K562 (cell line): ENCODE measurements around the gene RAG2. TPM values are rescaled to one million over a fixed set of nuclear protein-coding genes. Genes with fewer than 3 reads are reported as not detected.

ENCODE experiments used
- ATAC-seq: fragments of 200-7000 bp; cut with Tn5 transposase; 3 replicates; pipeline ENCODE4 v1.9.1; 2020; ENCODE audit warnings: moderate library complexity
- BruUV-seq: library from RNA; stranded (reverse); fragments of 400-500 nt; replicated peaks from 2 replicates; lab custom pipeline; 2021; lab: Mats Ljungman, UMichigan
- CTCF ChIA-PET: fragments of 300-600 bp; formaldehyde crosslinking; extraction: SDS; loops from one replicate; lab custom pipeline; 2021; ENCODE audit warnings: low intra/inter-chr PET ratio; lab: Yijun Ruan, JAX
- POLR2A ChIA-PET: fragments of 300-600, 350-650 bp; sonication (Branson Sonifier 250); formaldehyde crosslinking; extraction: SDS; loops from one replicate; lab custom pipeline; 2021; ENCODE audit warnings: antibody characterized with exemption, inconsistent platforms; lab: Yijun Ruan, JAX
- DNase-seq, 4 experiments: peaks; one replicate each; pipeline versions ENCODE4 v3.0.0 to v3.0.0-alpha.2; 2011 to 2018; ENCODE audit warnings: low spot score in 3 of 4, mixed read lengths in 3 of 4; ENCODE audit errors: extremely low read depth in 1 of 4
- FAIRE-seq: peaks from 2 replicates; lab custom pipeline; 2011; peaks lifted over from hg19 to GRCh38; lab: Jason Lieb, UNC
- H2AFZ ChIP-seq: 2 replicates; pipeline ENCODE4 v1.6.0; 2011; ENCODE audit warnings: low read depth, low read length, control low read depth, inconsistent platforms
- H3K27ac ChIP-seq: fragments of 200-600 bp; 3 replicates; pipeline ENCODE4 v1.8.0; 2011; ENCODE audit warnings: low read depth, mild to moderate bottlenecking, control low read depth, inconsistent platforms, low read length, moderate library complexity, mixed read lengths; ENCODE audit errors: extremely low read depth
- H3K27me3 ChIP-seq, 2 experiments: fragments of 300-600 bp in 1 of 2; 2 replicates in 1 of 2; 3 replicates in 1 of 2; pipeline versions ENCODE4 v1.6.0 to v1.8.0; 2011; ENCODE audit warnings: inconsistent platforms in 2 of 2, low read length in 2 of 2, mild to moderate bottlenecking in 1 of 2, mixed read lengths in 1 of 2, moderate library complexity in 1 of 2; ENCODE audit not compliant: control insufficient read depth in 2 of 2, insufficient read depth in 2 of 2
- H3K36me3 ChIP-seq: fragments of 300-600 bp; 3 replicates; pipeline ENCODE4 v1.8.0; 2011; ENCODE audit warnings: mild to moderate bottlenecking, low read length, inconsistent platforms; ENCODE audit not compliant: control insufficient read depth, insufficient read depth
- H3K4me1 ChIP-seq, 2 experiments: fragments of 200-600 bp in 1 of 2; replicated peaks in 1 of 2; 2 replicates in 1 of 2; 3 replicates in 1 of 2; pipeline versions ENCODE4 v1.5.1 to v1.8.0; 2011; ENCODE audit warnings: inconsistent platforms in 2 of 2, low read length in 2 of 2, mild to moderate bottlenecking in 1 of 2, mixed read lengths in 1 of 2, moderate library complexity in 1 of 2; ENCODE audit not compliant: control insufficient read depth in 2 of 2, insufficient read depth in 2 of 2
- H3K4me2 ChIP-seq: 2 replicates; pipeline ENCODE4 v1.6.1; 2011; ENCODE audit warnings: low read length, control low read depth, inconsistent platforms, mixed read lengths; ENCODE audit not compliant: insufficient read depth
- H3K4me3 ChIP-seq: fragments of 200-600 bp; sonication (generic), shearing (Covaris generic); 2 replicates; pipeline ENCODE4 v1.5.1; 2016; ENCODE audit warnings: control low read depth, inconsistent platforms
- H3K79me2 ChIP-seq: fragments of 200-600 bp; 3 replicates; pipeline ENCODE4 v1.8.0; 2011; ENCODE audit warnings: low read length, inconsistent platforms; ENCODE audit not compliant: control insufficient read depth, insufficient read depth
- H3K9ac ChIP-seq, 2 experiments: 2 replicates each; pipeline versions ENCODE4 v1.6.0 to v1.6.1; 2011; ENCODE audit warnings: low read depth in 2 of 2, low read length in 2 of 2, control low read depth in 1 of 2, inconsistent platforms in 1 of 2, mild to moderate bottlenecking in 1 of 2, mixed read lengths in 1 of 2; ENCODE audit not compliant: insufficient read depth in 1 of 2
- H3K9me1 ChIP-seq: one replicate; pipeline ENCODE4 v1.6.0; 2011; ENCODE audit warnings: inconsistent platforms, mild to moderate bottlenecking, low read length, moderate library complexity; ENCODE audit not compliant: control insufficient read depth, insufficient read depth
- H3K9me3 ChIP-seq: replicated peaks from 2 replicates; pipeline ENCODE4 v1.5.1; 2011; ENCODE audit warnings: low read depth, low read length, inconsistent platforms; ENCODE audit not compliant: control insufficient read depth, insufficient read depth
- H4K20me1 ChIP-seq: replicated peaks from 2 replicates; pipeline ENCODE4 v1.6.1; 2011; ENCODE audit warnings: low read length, inconsistent platforms, mixed read lengths; ENCODE audit not compliant: control insufficient read depth, insufficient read depth
- DIDO1 ChIP-seq: fragments of 450-650 bp; IDR thresholded peaks from 2 replicates; pipeline ENCODE4 v1.6.1; 2016; ENCODE audit warnings: low read depth, missing biosample characterization, missing genetic modification characterization
- DLX4 ChIP-seq: fragments of 250-450 bp; sonication (Bioruptor Pico); IDR thresholded peaks from 2 replicates; pipeline ENCODE4 v1.6.1; 2021; ENCODE audit warnings: mild to moderate bottlenecking
- MEF2D ChIP-seq: conservative IDR thresholded peaks from 2 replicates; pipeline ENCODE4 v1.6.1; 2016; ENCODE audit warnings: low read depth, missing genetic modification characterization, missing compliant biosample characterization
- NR2C2 ChIP-seq, 2 experiments: fragments of 200-800 bp in 1 of 2; sonication (Bioruptor generic) in 1 of 2; sonication (generic) in 1 of 2; formaldehyde crosslinking in 1 of 2; IDR thresholded peaks; 2 replicates each; pipeline versions ENCODE4 v1.6.1 to v1.8.0; 2016 to 2022; ENCODE audit warnings: mild to moderate bottlenecking in 1 of 2, missing compliant biosample characterization in 1 of 2, missing genetic modification characterization in 1 of 2, missing genetic modification reagents in 1 of 2
- PKNOX1 ChIP-seq: fragments of 450-650 bp; IDR thresholded peaks from 2 replicates; pipeline ENCODE4 v1.6.1; 2016
- TARDBP ChIP-seq: fragments of 450-650 bp; IDR thresholded peaks from 2 replicates; pipeline ENCODE4 v1.6.1; 2016
- ZNF121 ChIP-seq: sonication (generic); formaldehyde crosslinking; conservative IDR thresholded peaks from 2 replicates; pipeline ENCODE4 v1.8.0; 2022; ENCODE audit warnings: missing genetic modification reagents
- ZNF644 ChIP-seq: fragments of 200-800 bp; sonication (Bioruptor generic); IDR thresholded peaks from 2 replicates; pipeline ENCODE4 v1.6.1; 2016; ENCODE audit warnings: low read depth, missing genetic modification characterization, missing compliant biosample characterization
- WGBS: fragments of 100-300 bp; shearing (Covaris generic); methylation state at CpG from one replicate; pipeline ENCODE4 v1.1.6; 2016; ENCODE audit warnings: low coverage, mixed read lengths; ENCODE audit not compliant: insufficient coverage; ENCODE audit errors: missing lambda C conversion rate; 5-methylcytosine and 5-hydroxymethylcytosine counted together
- in situ Hi-C: fragments of 300-500 bp; cut with MboI; formaldehyde crosslinking; loops from 4 replicates; pipeline ENCODE4 v1.15.0; 2018; ENCODE audit warnings: inconsistent platforms, mixed read lengths
- intact Hi-C: fragments of 100-400 bp; cut with micrococcal nuclease; formaldehyde crosslinking; loops from 2 replicates; pipeline ENCODE4 v1.14.2; 2022
- polyA plus RNA-seq, 8 experiments: library from polyadenylated mRNA; depleted of rRNA in 4 of 8; stranded (reverse) in 5 of 8; unstranded in 3 of 8; fragments of >200 nt; fragmentation: Nextera tagmentation in 2 of 8; fragmentation: Illumina TruSeq in 1 of 8; extraction: Ambion mirVana in 2 of 8; extraction: Trizol in 1 of 8; gene quantifications; 2 replicates each; pipeline versions ENCODE4 v1.2.1 to v1.2.3, GENCODE V29; 2011 to 2014; ENCODE audit warnings: inconsistent platforms in 1 of 8, missing spikeins in 1 of 8
- total RNA-seq, 7 experiments: library from RNA; depleted of rRNA in 6 of 7; stranded (reverse); fragments of >200 nt in 6 of 7; fragmentation: Illumina TruSeq in 2 of 7; extraction: Trizol in 2 of 7; gene quantifications; 2 replicates each; pipeline versions ENCODE4 v1.2.1 to v1.2.3, GENCODE V29; 2011 to 2021; ENCODE audit warnings: low replicate concordance in 1 of 7

The RAG2 gene
- total and polyA plus RNA-seq, 9 of the 15 experiments (the other 6 are each of a cell fraction or from before 2014, with no cell fraction given), result 0.06 to 2.7 (median 0.26) TPM; not detected in 3

- TF ChIP-seq DLX4 (CRISPR knock-in tag) (no peak), TARDBP (no peak), ZNF121 (no peak), PKNOX1 (0 out of 2 replicates have a peak, but pooled peaks have one; percentile 14), ZNF644 (0 out of 2 replicates have a peak, but pooled peaks have one; percentile 1), MEF2D (tag) (0 out of 2 replicates have a peak, but pooled peaks have one; percentile 35), NR2C2 (CRISPR knock-in tag; IDR thresholded peaks at IDR 0.05) (no peak), NR2C2 (tag; IDR thresholded peaks at IDR 0.05) (peak; percentile 3; the same call in 1 of the 2 replicates), DIDO1 (tag) (0 out of 2 replicates have a peak, but pooled peaks have one; percentile 33)
- DNase-seq (no peak), FAIRE-seq (no peak), ATAC-seq (no peak)
- CTCF ChIA-PET, result no interaction called here
- 6% methylated on average over 3 of the region's 3 CpGs for WGBS
- H3K4me2 ChIP-seq, result peak overlapping the region; percentile 13; the same call in 1 of the 2 replicates
- intact Hi-C loops (no loop called here), in situ Hi-C loops (no loop called here)
- no TSS peak for BruUV-seq
- H3K27ac ChIP-seq, result no peak overlapping the region
- no peak overlapping the region for H2AFZ ChIP-seq
- POLR2A ChIA-PET, result interaction anchor here (0.8 to 1.7 kb wide), 2 partner anchors 10 to 54 kb away, joined by 4 to 5 read pairs; no protein-coding TSS in a partner anchor
- no peaks in the 10 kb centered on the region for H4K20me1 ChIP-seq
- H3K9ac ChIP-seq, result no peak overlapping the region
- no peaks in the 10 kb centered on the region for H3K9me3 ChIP-seq
- no peak overlapping the region for H3K4me3 ChIP-seq
- H3K4me1 ChIP-seq, result peaks cover 0 to 17% of the 10 kb centered on the region in 2 experiments; a peak in 2 of 5 replicates
- no peaks in the 10 kb centered on the region for H3K27me3 ChIP-seq
- H3K9me1 ChIP-seq, result no peaks in the 10 kb centered on the region
- no peaks in the 10 kb centered on the region for H3K36me3 ChIP-seq
- no peaks in the 10 kb centered on the region for H3K79me2 ChIP-seq
Measured at GRCh38 chr11:36618363-36619047, 20.5 kb upstream of the RAG2 start.
